Cardiac atrium fibroblast (primary cell): Measurements from ENCODE around the gene MAPK8IP2. TPM values are rescaled to one million over a fixed set of nuclear protein-coding genes. Genes with fewer than 3 reads are reported as not detected.

Experiments used
- total RNA-seq: library from RNA; depleted of rRNA; stranded (reverse); fragments of >200 nt; gene quantifications from 2 replicates; pipeline ENCODE4 v1.2.3, GENCODE V29; 2015

The MAPK8IP2 gene
- total RNA-seq, result 1.3 and 2.0 TPM in 2 replicates

DNA sequence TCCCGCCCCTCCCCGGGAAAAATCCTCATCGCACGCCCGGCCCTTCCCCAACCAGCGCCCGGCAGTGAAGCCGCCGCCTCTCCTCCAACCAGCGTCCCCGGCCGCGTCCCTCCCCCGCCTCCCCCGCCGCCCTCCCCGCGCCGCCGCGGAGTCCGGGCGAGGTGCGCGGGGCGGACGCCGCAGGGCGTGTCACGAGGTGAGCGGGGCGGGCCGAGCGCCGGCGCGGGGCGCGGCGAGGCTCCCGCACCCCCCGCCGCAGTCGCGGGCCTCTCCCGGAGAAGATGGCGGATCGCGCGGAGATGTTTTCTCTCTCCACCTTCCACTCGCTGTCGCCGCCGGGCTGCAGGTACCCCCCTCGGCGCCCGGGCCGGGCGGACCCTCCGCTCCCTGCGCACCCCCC lies at the start of gene MAPK8IP2:
TSS of gene MAPK8IP2 (plus strand) at position 256 of the 400 bp plus-strand sequence. CDS start at position 282, 26 bp downstream.

DNA sequence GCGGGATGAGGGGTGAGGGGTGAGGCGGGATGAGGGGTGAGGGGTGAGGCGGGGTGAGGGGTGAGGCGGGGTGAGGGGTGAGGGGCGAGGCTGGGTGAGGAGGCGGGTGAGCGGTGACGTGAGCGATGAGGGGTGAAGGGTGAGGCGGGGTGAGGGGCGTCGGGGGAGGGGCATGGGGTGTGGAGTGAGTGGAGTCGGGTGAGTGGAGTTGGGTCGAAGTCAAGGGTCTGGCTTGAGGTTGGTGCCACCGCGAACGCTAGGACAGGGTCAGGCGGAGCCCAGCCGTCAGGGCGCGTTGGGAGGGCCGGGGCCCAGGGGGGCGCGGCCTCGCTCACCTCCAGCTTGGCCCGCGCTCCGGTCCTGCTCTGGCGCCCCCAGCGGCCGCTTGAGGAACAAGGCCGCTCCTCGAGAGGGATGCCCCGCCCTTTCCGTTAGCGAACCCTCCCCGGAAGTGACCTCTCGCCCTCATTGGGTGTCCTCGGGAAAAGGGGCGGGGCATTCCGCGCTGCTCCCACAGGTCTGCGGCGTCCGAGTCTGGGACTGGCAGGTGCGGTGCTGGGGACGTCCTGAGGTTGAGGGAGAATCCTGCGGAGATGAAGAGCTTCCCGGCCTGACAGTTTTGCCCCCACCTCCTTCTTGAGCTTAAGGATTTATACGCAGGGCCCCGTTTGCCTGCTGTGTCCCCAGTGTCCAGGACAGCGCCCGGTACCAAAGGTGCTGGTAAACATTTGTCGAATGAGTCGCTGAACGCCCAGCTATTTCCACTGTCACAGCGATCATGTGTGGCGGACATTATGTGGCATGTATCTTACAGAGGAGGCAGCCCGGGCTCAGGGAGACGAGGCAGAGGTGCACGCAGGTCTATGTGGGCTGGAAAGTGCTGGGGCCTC lies 37.8 kb upstream of the MAPK8IP2 start, which contains the start of gene SYCE3:
TSS of gene SYCE3 (minus strand) at position 397 of the 890 bp plus-strand sequence. CDS start 6,514 bp downstream, outside the sequence.

DNA sequence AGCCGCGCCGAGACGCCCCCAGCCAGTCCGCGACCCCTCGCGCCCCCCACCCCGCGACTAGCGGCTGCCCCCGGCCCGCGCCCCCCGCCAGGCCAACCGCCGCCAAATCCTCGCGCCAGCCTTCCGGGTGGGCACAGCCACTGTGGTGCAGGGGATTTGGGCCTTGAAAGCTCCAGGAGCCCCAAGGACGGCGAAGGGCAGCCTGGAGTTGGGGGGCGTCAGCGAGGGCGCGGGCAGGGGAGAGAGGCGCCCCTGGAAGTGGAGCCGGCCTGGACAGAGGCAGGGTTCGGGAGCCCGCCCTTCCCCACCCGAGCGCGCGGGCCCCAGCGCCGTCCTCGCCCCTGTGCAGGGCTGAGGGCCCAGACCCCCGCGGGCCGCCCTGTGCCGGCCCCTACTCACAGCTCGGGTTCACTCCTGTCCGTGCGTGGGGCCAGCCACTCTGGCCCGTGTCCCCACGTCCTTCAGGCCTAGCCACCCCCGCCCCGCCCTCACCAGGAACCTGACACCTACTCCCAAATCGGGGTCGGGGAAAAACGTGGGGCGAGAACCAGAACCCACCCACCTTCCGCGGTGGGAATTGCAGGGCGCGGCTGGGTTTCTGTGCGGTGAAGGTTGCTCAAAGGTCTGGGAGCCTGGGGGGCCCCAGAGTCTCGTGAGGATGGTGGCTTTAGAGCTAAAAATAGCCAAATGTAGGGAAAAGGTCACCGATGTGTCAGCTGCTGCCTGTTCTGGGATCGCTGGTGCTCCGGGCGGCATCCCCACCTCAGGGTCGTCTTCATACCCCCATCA lies 22.4 kb upstream of the MAPK8IP2 start, which contains the start of gene CPT1B:
TSS of gene CPT1B (minus strand) at position 441 of the 789 bp plus-strand sequence. CDS start 512 bp downstream, outside the sequence.

DNA sequence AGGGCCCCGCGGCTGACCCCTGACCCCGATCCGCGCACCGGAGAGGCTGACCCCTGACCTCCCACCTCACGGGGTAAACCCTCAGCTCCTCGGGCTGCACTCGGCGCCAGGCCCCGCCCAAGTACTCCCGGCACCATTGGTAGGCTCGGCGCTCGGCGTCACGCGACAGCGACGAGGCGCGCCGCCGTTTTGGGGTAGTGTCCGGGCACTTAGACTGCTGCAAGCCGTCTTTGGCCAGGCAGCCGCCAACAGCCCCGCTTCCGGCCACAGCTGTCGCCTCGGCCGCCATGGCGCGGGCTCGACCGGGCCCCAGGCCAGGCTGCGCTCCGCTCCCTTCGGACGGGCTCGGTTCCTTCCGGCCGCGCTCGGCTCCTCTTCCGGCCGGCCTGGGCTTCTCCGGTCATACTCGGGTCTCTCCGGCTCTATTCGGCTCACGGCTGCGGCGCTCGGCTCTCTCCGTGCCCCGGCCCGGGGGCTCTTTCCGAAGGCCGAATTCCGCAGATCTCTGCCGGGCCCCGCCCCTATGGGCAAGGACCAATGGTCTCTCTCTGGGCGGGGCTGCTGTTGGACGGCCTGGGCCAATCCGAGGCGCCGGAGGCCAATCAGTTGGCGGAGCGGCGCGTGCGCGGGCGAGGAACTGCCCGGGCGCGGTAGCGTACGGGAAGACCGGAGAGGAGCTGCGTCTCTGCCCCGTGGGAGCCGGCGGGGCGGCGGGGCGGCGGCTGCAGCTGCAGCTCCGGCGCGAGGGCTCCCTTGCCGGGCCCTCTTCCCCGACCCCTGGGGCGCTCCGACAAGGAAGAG lies 17.9 kb upstream of the MAPK8IP2 start, which contains the start of gene CHKB:
TSS of gene CHKB (minus strand) at position 357 of the 801 bp plus-strand sequence. CDS start at position 289, 68 bp downstream.

DNA sequence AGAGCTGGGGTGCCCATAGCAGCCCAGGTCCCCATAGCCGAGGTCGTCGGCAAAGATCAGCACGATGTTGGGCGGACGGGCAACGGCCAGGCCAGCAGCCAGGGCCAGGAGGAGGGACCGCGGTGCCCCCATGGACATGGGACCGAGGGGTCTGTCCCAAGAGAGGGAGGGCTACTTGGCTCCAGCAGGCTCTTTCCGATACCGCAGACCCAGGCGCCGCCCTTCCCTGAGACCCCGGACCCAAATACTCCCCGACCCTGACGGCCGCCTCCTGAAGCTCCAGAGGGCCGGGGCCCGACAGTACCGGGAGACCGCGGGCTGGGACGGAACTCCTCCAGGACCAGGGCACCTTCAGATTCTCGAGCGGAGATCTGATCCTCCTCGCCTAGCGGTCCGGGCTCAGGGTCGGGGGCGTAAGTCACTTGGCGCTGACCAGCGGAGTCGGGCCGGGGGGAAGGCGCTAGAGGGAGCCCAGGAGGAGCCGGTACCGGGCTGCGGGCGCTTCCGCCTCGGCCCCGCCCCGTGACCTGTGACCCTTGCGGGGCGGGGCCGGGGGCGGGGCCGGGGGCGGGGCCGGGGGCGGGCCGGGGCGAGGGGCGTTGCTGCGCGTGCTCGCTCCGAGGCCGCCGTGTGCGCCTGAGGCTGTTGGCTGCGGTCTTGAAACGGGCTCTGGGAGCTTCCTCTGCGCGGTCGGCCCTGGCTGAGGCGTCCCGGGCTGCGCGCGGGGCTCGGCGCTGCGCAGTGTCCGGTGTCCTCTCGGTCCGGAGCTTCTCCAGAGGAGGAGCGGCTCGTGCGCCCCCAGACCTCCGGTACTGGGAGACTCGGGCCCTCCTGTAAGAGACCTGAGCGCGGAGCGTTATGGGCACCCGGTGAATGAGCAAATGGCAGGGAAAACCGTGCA lies 27.3 kb downstream of the MAPK8IP2 start, which contains the start of gene ARSA:
TSS of gene ARSA (minus strand) at position 511 of the 901 bp plus-strand sequence. CDS start at position 138, 373 bp downstream.

Other genes starting within 250 kb of the MAPK8IP2 start
- 48.1 and 49.5 TPM in 2 replicates for gene SBF1, start 125.8 kb upstream of the MAPK8IP2 start, total RNA-seq
- gene ADM2, start 119.2 kb upstream of the MAPK8IP2 start, total RNA-seq, result 10.2 and 10.8 TPM in 2 replicates
- not detected in 2 replicates for gene MIOX, start 113.9 kb upstream of the MAPK8IP2 start, total RNA-seq
- gene LMF2, start 93.1 kb upstream of the MAPK8IP2 start, total RNA-seq, result 92.3 and 98.9 TPM in 2 replicates
- 20.0 and 24.9 TPM in 2 replicates for gene NCAPH2, start 92.6 kb upstream of the MAPK8IP2 start, total RNA-seq
- gene SCO2, start 75.2 kb upstream of the MAPK8IP2 start, total RNA-seq, result 0.81 and 1.6 TPM in 2 replicates
- 48.4 and 51.1 TPM in 2 replicates for gene TYMP, start 70.8 kb upstream of the MAPK8IP2 start, total RNA-seq
- gene KLHDC7B, start 54.9 kb upstream of the MAPK8IP2 start, total RNA-seq, result not detected in 2 replicates
- not detected in 2 replicates for gene SYCE3, start 37.9 kb upstream of the MAPK8IP2 start, total RNA-seq
- gene CPT1B, start 22.4 kb upstream of the MAPK8IP2 start, total RNA-seq, result 1.8 TPM in 1 of 2 replicates, not detected in the other
- gene CHKB, start 17.9 kb upstream of the MAPK8IP2 start, total RNA-seq, result 19.1 and 22.9 TPM in 2 replicates
- gene ARSA, start 27.4 kb downstream of the MAPK8IP2 start, total RNA-seq, result 73.8 and 77.8 TPM in 2 replicates
- 1.4 and 2.4 TPM in 2 replicates for gene SHANK3, start 72.0 kb downstream of the MAPK8IP2 start, total RNA-seq
- not detected in 2 replicates for gene ACR, start 137.4 kb downstream of the MAPK8IP2 start, total RNA-seq
- gene RABL2B, start 182.8 kb downstream of the MAPK8IP2 start, total RNA-seq, result 6.3 and 7.1 TPM in 2 replicates